GM13977 (cell line): ENCODE data around the gene FXYD5.
A peak's percentile ranks its signal among the peaks of the same experiment; 100 is the strongest.
"Not testable (repeated sequence)": the region's sequence is repeated elsewhere in the genome, so short reads cannot be mapped to it uniquely, and the experiment has no call there.

Source experiments
- DNase-seq: peaks from one replicate; pipeline ENCODE4 v3.0.0; 2012; ENCODE audit warnings: low spot score
- in situ Hi-C: fragments of 300-500 bp; cut with MboI; formaldehyde crosslinking; loops from one replicate; pipeline ENCODE4 v1.12.0; 2022; ENCODE audit warnings: low sequenced_read_pairs, low pct_unique_long_range_greater_than_20kb, mixed read lengths, inconsistent platforms; ENCODE audit not compliant: unreplicated experiment
- TF ChIP-seq, protein P1 (sequence below): IDR thresholded peaks from 2 replicates; pipeline ENCODE4 v1.5.1; 2012; ENCODE audit warnings: mild to moderate bottlenecking, control low read depth; ENCODE audit not compliant: insufficient read depth; ENCODE audit errors: extremely low read depth, missing control alignments

FXYD5 gene

DNA sequence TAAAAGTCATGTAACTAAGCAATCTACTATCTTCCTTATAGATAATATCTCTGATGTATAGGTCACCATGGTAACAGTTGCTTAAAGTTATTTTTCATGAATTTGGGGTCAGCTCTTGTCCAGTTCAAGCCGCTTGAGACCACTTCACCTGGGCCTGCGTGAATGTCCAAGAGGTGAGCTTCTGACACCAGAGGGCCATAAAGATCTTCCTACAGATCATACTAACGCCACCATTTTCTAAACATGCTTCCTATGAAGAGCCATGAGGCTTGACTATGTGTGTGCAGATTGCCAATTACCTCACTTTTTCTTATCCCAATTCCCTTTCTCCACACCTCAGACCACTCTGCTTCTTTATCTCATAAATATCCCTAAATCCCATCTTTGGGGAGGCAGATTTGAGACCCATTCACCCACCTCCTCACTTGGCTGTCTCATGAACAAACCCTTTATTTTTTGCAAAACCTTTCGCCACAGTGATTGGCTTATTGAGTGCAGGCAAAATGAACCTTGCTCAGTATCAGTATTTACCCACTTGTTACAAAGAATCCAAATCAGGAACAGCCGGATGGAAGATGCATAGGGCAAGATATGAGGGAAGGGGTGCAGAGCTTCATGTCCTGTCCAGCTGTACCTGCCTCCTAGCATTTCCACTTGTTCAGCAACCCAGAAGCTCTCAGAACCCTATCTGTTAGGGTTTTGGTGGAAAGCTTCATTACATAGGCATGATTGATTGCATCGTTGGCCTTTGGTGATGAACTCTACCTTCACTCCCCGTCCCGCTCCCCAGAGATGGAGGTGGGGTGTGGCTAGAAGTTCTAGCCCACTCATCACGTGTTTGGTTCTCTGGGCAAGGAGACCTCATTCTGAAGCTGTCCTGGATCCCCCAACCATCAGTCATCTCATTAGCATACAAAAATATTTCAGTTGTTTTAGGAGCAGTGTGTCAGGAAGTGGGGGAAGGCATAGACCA lies 39.8 kb downstream of the FXYD5 start:
- TF ChIP-seq, protein P1, sequence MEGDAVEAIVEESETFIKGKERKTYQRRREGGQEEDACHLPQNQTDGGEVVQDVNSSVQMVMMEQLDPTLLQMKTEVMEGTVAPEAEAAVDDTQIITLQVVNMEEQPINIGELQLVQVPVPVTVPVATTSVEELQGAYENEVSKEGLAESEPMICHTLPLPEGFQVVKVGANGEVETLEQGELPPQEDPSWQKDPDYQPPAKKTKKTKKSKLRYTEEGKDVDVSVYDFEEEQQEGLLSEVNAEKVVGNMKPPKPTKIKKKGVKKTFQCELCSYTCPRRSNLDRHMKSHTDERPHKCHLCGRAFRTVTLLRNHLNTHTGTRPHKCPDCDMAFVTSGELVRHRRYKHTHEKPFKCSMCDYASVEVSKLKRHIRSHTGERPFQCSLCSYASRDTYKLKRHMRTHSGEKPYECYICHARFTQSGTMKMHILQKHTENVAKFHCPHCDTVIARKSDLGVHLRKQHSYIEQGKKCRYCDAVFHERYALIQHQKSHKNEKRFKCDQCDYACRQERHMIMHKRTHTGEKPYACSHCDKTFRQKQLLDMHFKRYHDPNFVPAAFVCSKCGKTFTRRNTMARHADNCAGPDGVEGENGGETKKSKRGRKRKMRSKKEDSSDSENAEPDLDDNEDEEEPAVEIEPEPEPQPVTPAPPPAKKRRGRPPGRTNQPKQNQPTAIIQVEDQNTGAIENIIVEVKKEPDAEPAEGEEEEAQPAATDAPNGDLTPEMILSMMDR = peak; percentile 17
- no peak for DNase-seq
- in situ Hi-C loops = no loop called here

DNA sequence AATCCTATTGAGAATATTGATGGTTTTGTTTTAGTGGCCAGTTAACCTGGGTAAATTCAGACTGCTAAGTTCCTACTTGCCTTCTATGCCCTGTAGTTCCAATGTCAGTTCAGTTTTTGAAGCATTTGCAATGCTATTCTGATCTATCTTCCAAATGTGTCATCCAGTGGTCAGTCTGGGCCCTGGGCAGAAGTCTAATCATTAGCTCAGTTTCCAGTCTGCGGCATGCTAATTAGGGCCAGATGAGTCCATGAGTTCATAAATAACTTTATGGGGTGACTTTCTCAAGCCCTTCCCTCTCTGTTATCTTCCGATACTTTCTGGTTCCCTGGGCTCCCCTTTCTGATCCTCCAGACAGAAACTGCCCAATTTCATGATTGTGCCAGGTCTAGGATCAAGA lies 41.3 kb downstream of the FXYD5 start:
- in situ Hi-C loops = no loop called here
- DNase-seq = no peak
- TF ChIP-seq, protein P1 = no peak

DNA sequence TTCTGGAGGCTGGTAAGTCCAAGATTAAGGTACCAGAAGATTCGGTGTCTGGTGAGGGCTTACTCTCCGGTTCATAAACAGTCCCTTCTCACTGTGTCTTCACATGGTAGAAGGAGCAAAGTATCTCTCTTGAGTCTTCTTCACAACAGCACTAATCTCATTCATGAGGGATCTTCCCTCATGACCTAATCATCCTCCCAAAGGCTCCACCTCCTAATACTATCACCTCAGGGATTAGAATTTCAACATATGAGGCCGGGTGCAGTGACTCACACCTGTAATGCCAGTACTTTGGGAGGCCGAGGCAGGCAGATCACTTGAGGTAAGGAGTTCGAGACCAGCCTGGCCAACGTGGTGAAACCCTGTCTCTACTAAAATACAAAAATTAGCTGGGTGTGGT lies 42.3 kb downstream of the FXYD5 start:
- in situ Hi-C loops, DNase-seq: not testable (repeated sequence)

DNA sequence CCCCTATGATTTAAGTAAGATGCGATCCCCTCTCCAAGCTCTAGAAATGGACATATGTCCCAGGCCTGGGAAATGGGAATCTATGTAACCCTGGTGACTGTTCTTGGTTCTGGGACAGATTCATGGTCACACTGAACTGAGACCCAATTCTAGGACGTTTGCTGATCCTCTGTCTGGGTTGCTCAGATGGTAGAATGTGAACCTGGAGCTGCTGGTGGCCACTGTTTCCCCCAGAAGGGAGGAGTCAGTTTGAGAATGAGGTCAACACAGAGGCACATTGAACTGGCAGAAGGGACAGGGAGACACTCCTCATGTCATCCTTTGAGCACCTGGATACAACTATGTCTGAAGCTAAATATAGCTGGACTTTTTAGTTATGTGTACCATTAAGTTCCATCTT lies 44.9 kb downstream of the FXYD5 start:
- in situ Hi-C loops = no loop called here
- TF ChIP-seq, protein P1 = no peak
- no peak for DNase-seq

DNA sequence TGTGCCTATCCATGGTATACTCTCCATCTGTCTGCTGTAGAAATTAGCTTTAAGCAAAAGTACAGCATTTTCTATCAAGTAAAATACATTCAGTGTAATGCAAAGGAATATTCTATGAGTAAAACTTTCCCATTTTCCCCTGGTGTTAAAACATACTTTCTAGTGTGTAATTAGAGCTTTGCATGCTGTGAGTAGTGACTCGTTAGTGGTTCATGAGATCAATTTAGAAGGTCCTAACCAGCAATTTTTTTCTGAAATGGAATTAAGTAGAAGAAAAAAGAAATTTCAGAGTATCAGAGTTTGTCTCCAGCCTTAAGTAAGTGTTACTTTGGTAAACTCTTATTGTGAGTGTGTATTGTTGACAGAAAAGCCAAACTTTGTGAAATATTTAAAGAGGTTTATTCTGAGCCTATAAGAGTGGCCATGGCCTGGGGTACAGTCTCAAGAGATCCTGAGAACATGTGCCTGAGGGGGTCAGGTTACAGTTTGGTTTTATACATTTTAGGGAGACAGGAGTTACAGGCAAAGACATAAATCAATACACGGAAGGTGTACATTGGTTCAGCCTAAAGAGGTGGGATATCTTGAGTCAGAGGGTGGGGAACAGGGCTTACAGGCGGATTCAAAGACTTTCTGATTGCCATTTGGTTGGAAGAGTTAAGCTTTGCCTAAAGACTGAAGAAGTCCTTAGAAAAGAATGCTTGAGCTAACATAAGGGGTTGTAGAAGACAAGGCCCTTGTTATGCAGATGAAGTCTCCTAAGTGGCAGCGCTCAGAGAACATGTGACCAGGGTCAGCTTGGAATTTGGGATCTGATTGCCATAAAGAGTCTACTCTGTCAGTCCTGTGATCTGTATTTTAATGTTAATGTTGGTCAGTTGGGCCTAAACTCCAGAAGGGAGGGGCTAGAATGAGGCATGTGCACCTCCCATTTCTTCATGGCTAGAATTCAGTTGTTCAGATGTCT lies 48.5 kb downstream of the FXYD5 start:
- no peak for DNase-seq
- in situ Hi-C loops = no loop called here

DNA sequence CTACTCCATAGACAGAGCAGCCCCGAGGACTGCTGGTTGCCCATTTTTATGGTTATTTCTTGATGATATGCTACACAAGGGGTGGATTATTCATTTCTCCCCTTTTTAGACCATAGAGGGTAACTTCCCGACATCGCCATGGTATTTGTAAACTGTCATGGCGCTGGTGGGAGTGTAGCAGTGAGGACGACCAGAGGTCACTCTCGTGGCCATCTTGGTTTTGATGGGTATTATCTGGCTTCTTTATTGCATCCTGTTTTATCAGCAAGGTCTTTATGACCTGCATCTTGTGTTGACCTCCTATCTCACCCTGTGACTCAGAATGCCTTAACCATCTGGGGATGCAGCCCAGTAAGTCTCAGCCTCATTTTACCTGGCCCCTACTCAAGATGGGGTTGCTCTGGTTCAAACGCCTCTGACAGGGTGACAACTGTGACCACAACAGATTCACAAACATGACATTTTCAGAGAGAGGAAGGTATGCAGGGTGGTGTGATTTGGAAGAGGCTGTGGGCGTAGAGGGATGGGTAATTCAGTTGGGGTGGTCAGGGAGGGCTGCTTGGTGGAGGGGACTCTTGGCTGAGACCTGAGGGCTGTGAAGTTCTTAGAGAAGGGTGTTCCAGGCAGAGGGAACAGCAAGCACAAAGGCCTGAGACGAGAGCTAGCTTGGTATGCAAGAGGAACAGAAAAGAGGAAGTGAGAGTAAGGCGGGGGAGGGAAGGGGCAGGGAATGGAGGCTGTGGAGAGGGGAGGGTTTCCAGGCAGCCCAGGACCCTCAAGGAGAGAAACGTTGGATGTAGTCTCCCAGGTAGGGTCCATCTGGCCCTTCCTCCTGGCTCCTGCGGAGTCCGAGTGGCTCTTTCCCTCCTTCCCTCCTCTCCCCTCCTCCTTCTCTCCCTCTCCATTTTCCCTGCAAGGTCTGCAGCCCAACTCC lies 50.5 kb downstream of the FXYD5 start:
- DNase-seq = peak; percentile 63
- in situ Hi-C loops = no loop called here
- TF ChIP-seq, protein P1 = no peak

More for the DNA sequence above, 48.5 kb downstream of the FXYD5 start:
- TF ChIP-seq, protein P1 = no peak
